ENCODE data around the gene ZNF496.
"Not testable (repeated sequence)": the region's sequence is repeated elsewhere in the genome, so short reads cannot be mapped to it uniquely, and the experiment has no call there.

GRCh38 chr1:247363000-247363399, 31.3 kb upstream of the ZNF496 start:
- TF ChIP-seq, protein P1, sequence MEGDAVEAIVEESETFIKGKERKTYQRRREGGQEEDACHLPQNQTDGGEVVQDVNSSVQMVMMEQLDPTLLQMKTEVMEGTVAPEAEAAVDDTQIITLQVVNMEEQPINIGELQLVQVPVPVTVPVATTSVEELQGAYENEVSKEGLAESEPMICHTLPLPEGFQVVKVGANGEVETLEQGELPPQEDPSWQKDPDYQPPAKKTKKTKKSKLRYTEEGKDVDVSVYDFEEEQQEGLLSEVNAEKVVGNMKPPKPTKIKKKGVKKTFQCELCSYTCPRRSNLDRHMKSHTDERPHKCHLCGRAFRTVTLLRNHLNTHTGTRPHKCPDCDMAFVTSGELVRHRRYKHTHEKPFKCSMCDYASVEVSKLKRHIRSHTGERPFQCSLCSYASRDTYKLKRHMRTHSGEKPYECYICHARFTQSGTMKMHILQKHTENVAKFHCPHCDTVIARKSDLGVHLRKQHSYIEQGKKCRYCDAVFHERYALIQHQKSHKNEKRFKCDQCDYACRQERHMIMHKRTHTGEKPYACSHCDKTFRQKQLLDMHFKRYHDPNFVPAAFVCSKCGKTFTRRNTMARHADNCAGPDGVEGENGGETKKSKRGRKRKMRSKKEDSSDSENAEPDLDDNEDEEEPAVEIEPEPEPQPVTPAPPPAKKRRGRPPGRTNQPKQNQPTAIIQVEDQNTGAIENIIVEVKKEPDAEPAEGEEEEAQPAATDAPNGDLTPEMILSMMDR (IDR thresholded peaks at IDR 0.05; ENCODE audit: low read depth, low read length, poor library complexity, severe bottlenecking), result not testable (repeated sequence)
- TF ChIP-seq EZH2phosphoT487 (IDR thresholded peaks at IDR 0.05; ENCODE audit: borderline replicate concordance, low read length), result not testable (repeated sequence)

All from DOHH2 (cell line).